Measurements from ENCODE around the gene ZNF362.

ZNF362 gene

GRCh38 chr1:33224166-33224707 is 32.1 kb upstream of the ZNF362 start:
- Histone ChIP-seq H3K9me3 (ENCODE audit: control insufficient read depth, insufficient read depth, low read depth, low read length) (no peaks in the 10 kb centered on the region), H3K4me3 (ENCODE audit: low read depth, low read length) (no peak overlapping the region), H3K36me3 (ENCODE audit: control insufficient read depth in 2 of 2, insufficient read depth in 1 of 2, low read length in 2 of 2) (no peaks in the 10 kb centered on the region), H3K4me1 (ENCODE audit: control insufficient read depth, insufficient read depth, low read length) (no peaks in the 10 kb centered on the region), H3K27ac (ENCODE audit: extremely low read depth, low read depth, low read length) (no peak overlapping the region)
- ChIA-PET POLR2A (no interaction called here), CTCF (interaction anchor here (0.6 kb wide), 1 partner anchor 115 kb away, joined by 3 read pairs; no protein-coding TSS in a partner anchor)
- no peak for TF ChIP-seq ZNF214 (tag by site-specific recombination; IDR thresholded peaks at IDR 0.05; ENCODE audit: borderline replicate concordance)
- TF ChIP-seq ZNF391 (tag by site-specific recombination; IDR thresholded peaks at IDR 0.05; ENCODE audit: borderline replicate concordance, low read depth) = no peak
- peak; percentile 71; the same call in 1 of the 2 replicates for TF ChIP-seq TRIM28 (IDR thresholded peaks at IDR 0.05; ENCODE audit: borderline replicate concordance, low read length)
- TF ChIP-seq ZNF133 (tag by site-specific recombination; IDR thresholded peaks at IDR 0.05) = peak; percentile 45; the same call in 1 of the 2 replicates
- TF ChIP-seq SETDB1 (IDR thresholded peaks at IDR 0.05; ENCODE audit: insufficient read length, low read length) = peak; percentile 97

GRCh38 chr1:33225586-33225985 is 30.7 kb upstream of the ZNF362 start:
- CTCF ChIA-PET = interaction anchor here (0.6 kb wide), 1 partner anchor 147 kb away, joined by 3 read pairs; no protein-coding TSS in a partner anchor
- no peak for TF ChIP-seq SCRT1 (tag by site-specific recombination; IDR thresholded peaks at IDR 0.05; ENCODE audit: borderline replicate concordance)
- TF ChIP-seq BCL11A (tag by site-specific recombination; IDR thresholded peaks at IDR 0.05; ENCODE audit: low read depth) = no peak
- TF ChIP-seq ZNF544 (tag by site-specific recombination; IDR thresholded peaks at IDR 0.05) = no peak
- TF ChIP-seq SALL2 (tag by site-specific recombination; IDR thresholded peaks at IDR 0.05; ENCODE audit: borderline replicate concordance) = no peak
- no peak for TF ChIP-seq ZNF10 (tag by site-specific recombination; IDR thresholded peaks at IDR 0.05)
- TF ChIP-seq ZNF623 (tag by site-specific recombination; IDR thresholded peaks at IDR 0.05) = no peak
- TF ChIP-seq ZNF600 (tag by site-specific recombination; IDR thresholded peaks at IDR 0.05) = no peak
- TF ChIP-seq, protein P1, sequence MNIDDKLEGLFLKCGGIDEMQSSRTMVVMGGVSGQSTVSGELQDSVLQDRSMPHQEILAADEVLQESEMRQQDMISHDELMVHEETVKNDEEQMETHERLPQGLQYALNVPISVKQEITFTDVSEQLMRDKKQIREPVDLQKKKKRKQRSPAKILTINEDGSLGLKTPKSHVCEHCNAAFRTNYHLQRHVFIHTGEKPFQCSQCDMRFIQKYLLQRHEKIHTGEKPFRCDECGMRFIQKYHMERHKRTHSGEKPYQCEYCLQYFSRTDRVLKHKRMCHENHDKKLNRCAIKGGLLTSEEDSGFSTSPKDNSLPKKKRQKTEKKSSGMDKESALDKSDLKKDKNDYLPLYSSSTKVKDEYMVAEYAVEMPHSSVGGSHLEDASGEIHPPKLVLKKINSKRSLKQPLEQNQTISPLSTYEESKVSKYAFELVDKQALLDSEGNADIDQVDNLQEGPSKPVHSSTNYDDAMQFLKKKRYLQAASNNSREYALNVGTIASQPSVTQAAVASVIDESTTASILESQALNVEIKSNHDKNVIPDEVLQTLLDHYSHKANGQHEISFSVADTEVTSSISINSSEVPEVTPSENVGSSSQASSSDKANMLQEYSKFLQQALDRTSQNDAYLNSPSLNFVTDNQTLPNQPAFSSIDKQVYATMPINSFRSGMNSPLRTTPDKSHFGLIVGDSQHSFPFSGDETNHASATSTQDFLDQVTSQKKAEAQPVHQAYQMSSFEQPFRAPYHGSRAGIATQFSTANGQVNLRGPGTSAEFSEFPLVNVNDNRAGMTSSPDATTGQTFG (tag by site-specific recombination; IDR thresholded peaks at IDR 0.05; ENCODE audit: borderline replicate concordance) = no peak
- TF ChIP-seq ZNF747 (tag by site-specific recombination; IDR thresholded peaks at IDR 0.05) = no peak
- TF ChIP-seq, protein P2, sequence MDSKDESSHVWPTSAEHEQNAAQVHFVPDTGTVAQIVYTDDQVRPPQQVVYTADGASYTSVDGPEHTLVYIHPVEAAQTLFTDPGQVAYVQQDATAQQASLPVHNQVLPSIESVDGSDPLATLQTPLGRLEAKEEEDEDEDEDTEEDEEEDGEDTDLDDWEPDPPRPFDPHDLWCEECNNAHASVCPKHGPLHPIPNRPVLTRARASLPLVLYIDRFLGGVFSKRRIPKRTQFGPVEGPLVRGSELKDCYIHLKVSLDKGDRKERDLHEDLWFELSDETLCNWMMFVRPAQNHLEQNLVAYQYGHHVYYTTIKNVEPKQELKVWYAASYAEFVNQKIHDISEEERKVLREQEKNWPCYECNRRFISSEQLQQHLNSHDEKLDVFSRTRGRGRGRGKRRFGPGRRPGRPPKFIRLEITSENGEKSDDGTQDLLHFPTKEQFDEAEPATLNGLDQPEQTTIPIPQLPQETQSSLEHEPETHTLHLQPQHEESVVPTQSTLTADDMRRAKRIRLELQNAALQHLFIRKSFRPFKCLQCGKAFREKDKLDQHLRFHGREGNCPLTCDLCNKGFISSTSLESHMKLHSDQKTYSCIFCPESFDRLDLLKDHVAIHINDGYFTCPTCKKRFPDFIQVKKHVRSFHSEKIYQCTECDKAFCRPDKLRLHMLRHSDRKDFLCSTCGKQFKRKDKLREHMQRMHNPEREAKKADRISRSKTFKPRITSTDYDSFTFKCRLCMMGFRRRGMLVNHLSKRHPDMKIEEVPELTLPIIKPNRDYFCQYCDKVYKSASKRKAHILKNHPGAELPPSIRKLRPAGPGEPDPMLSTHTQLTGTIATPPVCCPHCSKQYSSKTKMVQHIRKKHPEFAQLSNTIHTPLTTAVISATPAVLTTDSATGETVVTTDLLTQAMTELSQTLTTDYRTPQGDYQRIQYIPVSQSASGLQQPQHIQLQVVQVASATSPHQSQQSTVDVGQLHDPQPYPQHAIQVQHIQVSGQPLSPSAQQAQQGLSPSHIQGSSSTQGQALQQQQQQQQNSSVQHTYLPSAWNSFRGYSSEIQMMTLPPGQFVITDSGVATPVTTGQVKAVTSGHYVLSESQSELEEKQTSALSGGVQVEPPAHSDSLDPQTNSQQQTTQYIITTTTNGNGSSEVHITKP (tag by site-specific recombination; IDR thresholded peaks at IDR 0.05) = no peak
- no peak for TF ChIP-seq ZNF211 (tag by site-specific recombination; IDR thresholded peaks at IDR 0.05; ENCODE audit: low read depth)
- no peak for TF ChIP-seq KLF8 (tag by site-specific recombination; IDR thresholded peaks at IDR 0.05)
- TF ChIP-seq, protein P3, sequence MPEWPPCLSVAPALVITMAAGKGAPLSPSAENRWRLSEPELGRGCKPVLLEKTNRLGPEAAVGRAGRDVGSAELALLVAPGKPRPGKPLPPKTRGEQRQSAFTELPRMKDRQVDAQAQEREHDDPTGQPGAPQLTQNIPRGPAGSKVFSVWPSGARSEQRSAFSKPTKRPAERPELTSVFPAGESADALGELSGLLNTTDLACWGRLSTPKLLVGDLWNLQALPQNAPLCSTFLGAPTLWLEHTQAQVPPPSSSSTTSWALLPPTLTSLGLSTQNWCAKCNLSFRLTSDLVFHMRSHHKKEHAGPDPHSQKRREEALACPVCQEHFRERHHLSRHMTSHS (tag by site-specific recombination; IDR thresholded peaks at IDR 0.05) = no peak
- no peak for TF ChIP-seq ZNF639 (tag by site-specific recombination; IDR thresholded peaks at IDR 0.05)
- H3K36me3 ChIP-seq (ENCODE audit: control insufficient read depth in 2 of 2, insufficient read depth in 1 of 2, low read length in 2 of 2) = no peaks in the 10 kb centered on the region
- POLR2A ChIA-PET = no interaction called here
- H3K4me1 ChIP-seq (ENCODE audit: control insufficient read depth, insufficient read depth, low read length) = no peaks in the 10 kb centered on the region
- no peak overlapping the region for H3K27ac ChIP-seq (ENCODE audit: extremely low read depth, low read depth, low read length)
- no peak overlapping the region for H3K4me3 ChIP-seq (ENCODE audit: low read depth, low read length)
- no peaks in the 10 kb centered on the region for H3K9me3 ChIP-seq (ENCODE audit: control insufficient read depth, insufficient read depth, low read depth, low read length)

Data from HEK293 (cell line).